ENCODE measurements around the gene COL26A1.

The COL26A1 gene

GRCh38 chr7:101517304-101517703 is 154.6 kb downstream of the COL26A1 start:
- TF ChIP-seq REST (IDR thresholded peaks at IDR 0.05; ENCODE audit: insufficient read depth in 1 of 2, low read depth in 2 of 2, low read length in 2 of 2) (no peak), POLR2AphosphoS5 (IDR thresholded peaks at IDR 0.05; ENCODE audit: low read depth, low read length) (no peak), TAF1 (IDR thresholded peaks at IDR 0.05; ENCODE audit: borderline replicate concordance, insufficient read depth, low read length) (no peak), SIN3A (IDR thresholded peaks at IDR 0.05; ENCODE audit: borderline replicate concordance, insufficient read depth, low read length) (no peak), FOXP2 (optimal IDR thresholded peaks at IDR 0.05; ENCODE audit: borderline replicate concordance, extremely low read depth, extremely low read length, insufficient read depth) (no peak)

- no peak for TF ChIP-seq FOXP2 (optimal IDR thresholded peaks at IDR 0.05; ENCODE audit: borderline replicate concordance, extremely low read depth, extremely low read length, insufficient read depth)
- no peak for TF ChIP-seq REST (IDR thresholded peaks at IDR 0.05; ENCODE audit: insufficient read depth in 1 of 2, low read depth in 2 of 2, low read length in 2 of 2)
- no peak for TF ChIP-seq POLR2AphosphoS5 (IDR thresholded peaks at IDR 0.05; ENCODE audit: low read depth, low read length)
- TF ChIP-seq SIN3A (IDR thresholded peaks at IDR 0.05; ENCODE audit: borderline replicate concordance, insufficient read depth, low read length) = no peak
Measured at GRCh38 chr7:101518336-101518735, 155.7 kb downstream of the COL26A1 start.

GRCh38 chr7:101519324-101520023 is 156.8 kb downstream of the COL26A1 start:
- TF ChIP-seq FOXP2 (optimal IDR thresholded peaks at IDR 0.05; ENCODE audit: borderline replicate concordance, extremely low read depth, extremely low read length, insufficient read depth) (no peak), SIN3A (IDR thresholded peaks at IDR 0.05; ENCODE audit: borderline replicate concordance, insufficient read depth, low read length) (no peak), POLR2AphosphoS5 (IDR thresholded peaks at IDR 0.05; ENCODE audit: low read depth, low read length) (no peak), REST (IDR thresholded peaks at IDR 0.05; ENCODE audit: insufficient read depth in 1 of 2, low read depth in 2 of 2, low read length in 2 of 2) (no peak), TAF1 (IDR thresholded peaks at IDR 0.05; ENCODE audit: borderline replicate concordance, insufficient read depth, low read length) (no peak)

GRCh38 chr7:101521430-101521925 is 158.8 kb downstream of the COL26A1 start:
- TF ChIP-seq SIN3A (IDR thresholded peaks at IDR 0.05; ENCODE audit: borderline replicate concordance, insufficient read depth, low read length) (no peak), POLR2AphosphoS5 (IDR thresholded peaks at IDR 0.05; ENCODE audit: low read depth, low read length) (no peak), FOXP2 (optimal IDR thresholded peaks at IDR 0.05; ENCODE audit: borderline replicate concordance, extremely low read depth, extremely low read length, insufficient read depth) (no peak), REST (IDR thresholded peaks at IDR 0.05; ENCODE audit: insufficient read depth in 1 of 2, low read depth in 2 of 2, low read length in 2 of 2) (no peak), TAF1 (IDR thresholded peaks at IDR 0.05; ENCODE audit: borderline replicate concordance, insufficient read depth, low read length) (no peak)

Data from PFSK-1 (cell line).